GM18951 (cell line): ENCODE results near the gene SLC39A8.

Source experiments
- POLR2A ChIP-seq: IDR thresholded peaks from 4 replicates; pipeline ENCODE4 v1.6.1; 2011; ENCODE audit warnings: mild to moderate bottlenecking; ENCODE audit not compliant: insufficient read length, insufficient read depth; ENCODE audit errors: extremely low read depth
- in situ Hi-C: fragments of 300-500 bp; cut with MboI; formaldehyde crosslinking; loops from one replicate; pipeline ENCODE4 v1.12.0; 2022; ENCODE audit warnings: low sequenced_read_pairs, mixed read lengths, inconsistent platforms; ENCODE audit not compliant: unreplicated experiment

Gene SLC39A8

GRCh38 chr4:102328045-102328444 lies 17.2 kb downstream of the SLC39A8 start:
- no peak for TF ChIP-seq POLR2A
- in situ Hi-C loops, result no loop called here

- no peak for TF ChIP-seq POLR2A
- in situ Hi-C loops, result no loop called here
Observed at GRCh38 chr4:102326951-102327350, 18.3 kb downstream of the SLC39A8 start.

GRCh38 chr4:102324730-102325129 lies 20.6 kb downstream of the SLC39A8 start:
- no peak for TF ChIP-seq POLR2A
- in situ Hi-C loops, result no loop called here

- no peak for TF ChIP-seq POLR2A
- in situ Hi-C loops, result no loop called here
Observed at GRCh38 chr4:102322736-102323135, 22.5 kb downstream of the SLC39A8 start.

DNA sequence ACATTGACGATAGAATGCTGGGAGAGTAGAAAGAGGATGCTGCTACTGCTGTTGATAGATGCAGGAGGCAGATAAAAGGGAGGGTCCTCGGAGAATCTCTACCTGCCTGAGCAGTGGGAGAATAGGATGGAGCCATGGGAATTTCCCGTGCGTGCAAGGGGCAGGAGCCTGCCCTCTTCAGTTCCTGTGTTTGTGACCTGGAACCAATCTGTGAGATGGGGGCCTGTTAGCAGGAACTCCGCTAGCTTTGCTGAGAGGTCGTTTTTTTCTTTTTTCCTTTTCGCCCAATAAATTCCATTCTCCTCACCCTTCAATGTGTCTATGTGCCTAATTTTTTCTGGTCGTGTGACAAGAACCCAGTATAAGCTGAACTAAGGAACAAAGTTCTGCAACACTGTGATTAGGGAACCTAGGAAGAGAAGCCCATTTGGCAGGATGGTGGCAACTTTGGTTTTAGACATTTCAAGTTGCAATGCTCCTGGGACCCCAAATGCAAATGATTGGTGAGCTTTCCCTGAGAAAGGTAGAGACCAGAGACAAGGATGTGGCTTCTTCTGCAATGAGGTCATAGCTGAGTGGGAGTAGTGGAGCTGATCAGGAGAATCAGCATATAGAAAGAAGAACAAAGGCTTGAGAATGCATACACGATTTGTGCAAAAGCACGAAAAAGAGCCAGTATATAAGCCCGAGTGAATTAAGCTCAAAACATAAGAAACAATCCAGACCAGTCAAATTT lies 23.9 kb downstream of the SLC39A8 start:
- in situ Hi-C loops, result no loop called here
- no peak for TF ChIP-seq POLR2A

- in situ Hi-C loops, result no loop called here
- no peak for TF ChIP-seq POLR2A
Observed at GRCh38 chr4:102319594-102319993, 25.7 kb downstream of the SLC39A8 start.

GRCh38 chr4:102318526-102318925 lies 26.8 kb downstream of the SLC39A8 start:
- no peak for TF ChIP-seq POLR2A
- in situ Hi-C loops, result no loop called here

GRCh38 chr4:102318105-102318504 lies 27.2 kb downstream of the SLC39A8 start:
- TF ChIP-seq POLR2A, result no peak
- in situ Hi-C loops, result no loop called here

DNA sequence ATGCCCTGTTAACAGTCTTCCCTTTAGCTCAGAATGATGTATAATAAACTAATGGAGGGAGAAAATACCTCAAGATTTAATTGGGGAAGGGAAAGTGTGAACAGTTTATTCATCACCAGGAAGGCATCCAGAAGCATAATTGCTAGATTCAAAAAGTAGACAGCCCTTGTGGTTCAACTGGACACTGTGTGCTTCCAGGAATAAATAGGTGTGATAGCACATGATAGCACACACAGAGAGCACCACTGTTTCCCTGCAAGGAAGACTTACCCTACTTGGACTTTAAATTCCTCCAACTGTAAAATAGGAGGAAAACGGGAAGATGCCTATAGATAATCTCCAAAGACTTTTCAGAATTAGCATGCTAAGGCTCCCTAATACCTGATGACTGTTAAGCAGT lies 27.8 kb downstream of the SLC39A8 start:
- in situ Hi-C loops, result no loop called here
- TF ChIP-seq POLR2A, result no peak

GRCh38 chr4:102316585-102316984 lies 28.7 kb downstream of the SLC39A8 start:
- no peak for TF ChIP-seq POLR2A
- in situ Hi-C loops, result no loop called here

DNA sequence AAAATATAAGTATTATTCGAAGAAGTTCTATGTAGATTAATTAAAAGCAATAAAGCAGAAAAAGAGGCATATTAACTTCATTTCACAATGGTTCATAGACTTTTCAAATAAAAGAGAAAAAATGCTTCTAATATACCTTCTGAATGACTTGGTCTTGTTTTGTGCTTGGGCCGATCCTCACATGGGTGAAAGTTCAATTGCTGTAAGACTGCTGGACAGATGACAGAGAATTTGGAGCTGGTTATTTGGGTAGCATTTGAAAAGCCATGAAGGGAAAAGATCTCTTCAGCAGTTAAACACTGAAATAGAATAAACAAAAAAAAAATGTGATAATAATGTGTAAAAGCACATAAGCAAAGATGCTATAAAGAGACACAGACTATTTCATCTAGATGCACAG lies 29.8 kb downstream of the SLC39A8 start:
- in situ Hi-C loops, result no loop called here
- no peak for TF ChIP-seq POLR2A

DNA sequence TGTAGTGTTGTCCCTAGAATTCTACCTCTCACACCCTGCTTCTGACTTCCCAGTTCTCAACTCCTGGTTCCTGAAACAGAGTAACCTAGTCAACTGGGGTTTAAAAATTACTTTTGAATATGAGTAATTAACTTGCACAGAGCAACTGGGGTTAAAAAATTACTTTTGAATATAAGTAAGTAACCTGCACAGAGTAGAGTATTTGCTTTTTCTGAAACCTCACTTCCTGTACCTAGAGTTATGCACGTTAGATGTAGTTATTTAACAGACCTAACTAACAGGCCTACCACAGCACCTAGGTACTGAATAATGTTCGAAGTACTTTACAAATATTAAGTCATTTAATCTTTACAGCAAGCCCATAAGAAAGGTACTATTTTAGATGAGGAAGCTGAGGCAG lies 32.9 kb downstream of the SLC39A8 start:
- in situ Hi-C loops, result no loop called here
- TF ChIP-seq POLR2A, result no peak

- no peak for TF ChIP-seq POLR2A
- in situ Hi-C loops, result no loop called here
Observed at GRCh38 chr4:102311912-102312311, 33.4 kb downstream of the SLC39A8 start.

DNA sequence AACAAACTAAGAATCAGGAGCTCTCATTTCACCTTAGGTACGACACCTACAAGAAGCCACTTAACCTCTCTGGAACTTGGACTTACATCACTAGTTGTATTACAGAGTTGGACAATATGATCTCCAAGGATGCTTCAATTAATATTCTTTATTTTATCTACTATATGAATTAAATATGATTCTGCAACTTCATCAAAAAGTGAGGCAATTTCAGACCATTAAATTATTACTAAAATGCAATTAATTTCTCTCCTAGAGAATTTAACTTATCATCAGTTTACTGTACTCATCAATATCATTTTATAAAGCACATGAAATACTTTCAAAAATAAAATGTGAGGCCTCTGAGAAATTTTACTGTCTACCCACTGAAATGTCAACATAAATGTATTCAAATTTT lies 33.9 kb downstream of the SLC39A8 start:
- in situ Hi-C loops, result no loop called here
- no peak for TF ChIP-seq POLR2A
